NB4 (cell line): ENCODE measurements around the gene TAF1C.

Source experiments
- DNase-seq: peaks from one replicate; pipeline ENCODE4 v3.0.0; 2010; ENCODE audit warnings: low read depth
- H3K4me3 ChIP-seq: one replicate; pipeline ENCODE4 v1.5.1; 2011; ENCODE audit warnings: mild to moderate bottlenecking, low read depth, low read length, moderate library complexity
- CTCF ChIP-seq: IDR thresholded peaks from one replicate; pipeline ENCODE4 v1.5.1; 2012; ENCODE audit warnings: low read depth, low read length
- MYC ChIP-seq: IDR thresholded peaks from 2 replicates; pipeline ENCODE4 v1.6.1; 2011; ENCODE audit warnings: low read depth, low read length
- POLR2A ChIP-seq: IDR thresholded peaks from 2 replicates; pipeline ENCODE4 v1.6.1; 2011; ENCODE audit warnings: mild to moderate bottlenecking; ENCODE audit not compliant: insufficient read length; ENCODE audit errors: extremely low read depth
- TF ChIP-seq, protein P1 (sequence below): IDR thresholded peaks from 2 replicates; pipeline ENCODE4 v1.6.1; 2011; ENCODE audit warnings: low read depth, low read length

The TAF1C gene

DNA sequence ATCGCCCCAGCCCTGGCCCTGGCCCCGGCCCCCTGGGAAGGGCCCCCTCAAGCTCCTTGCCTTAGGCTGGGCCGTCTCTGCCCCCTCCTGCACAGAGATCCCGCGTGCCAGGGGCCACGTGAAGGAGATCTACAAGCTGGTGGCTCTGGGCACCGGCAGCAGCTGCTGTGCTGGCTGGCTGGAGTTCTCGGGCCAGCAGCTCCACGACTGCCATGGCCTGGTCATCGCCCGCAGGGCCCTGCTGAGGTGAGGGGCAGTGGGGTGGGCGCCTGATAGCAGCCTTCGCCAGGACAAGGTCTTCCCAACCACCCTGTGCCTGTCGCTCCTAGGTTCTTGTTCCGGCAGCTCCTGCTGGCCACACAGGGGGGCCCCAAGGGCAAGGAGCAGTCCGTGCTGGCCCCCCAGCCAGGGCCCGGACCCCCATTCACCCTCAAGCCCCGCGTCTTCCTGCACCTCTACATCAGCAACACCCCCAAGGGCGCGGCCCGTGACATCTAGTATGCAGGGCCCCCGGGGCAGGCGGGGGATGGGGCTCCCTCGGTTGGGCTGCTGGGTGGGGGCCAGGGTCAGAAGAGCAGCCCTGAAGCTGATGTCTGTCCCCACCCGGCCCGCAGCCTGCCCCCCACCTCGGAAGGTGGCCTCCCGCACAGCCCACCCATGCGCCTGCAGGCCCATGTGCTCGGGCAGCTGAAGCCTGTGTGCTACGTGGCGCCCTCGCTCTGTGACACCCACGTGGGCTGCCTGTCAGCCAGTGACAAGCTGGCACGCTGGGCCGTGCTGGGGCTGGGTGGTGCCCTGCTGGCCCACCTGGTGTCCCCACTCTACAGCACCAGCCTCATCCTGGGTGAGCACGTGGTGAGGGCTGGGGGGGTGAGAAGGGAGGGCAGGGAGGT lies 8.6 kb upstream of the TAF1C start:
- no peak for DNase-seq
- TF ChIP-seq CTCF (no peak), POLR2A (no peak)
- H3K4me3 ChIP-seq = no peak overlapping the region

- no peak for DNase-seq
- no peak overlapping the region for H3K4me3 ChIP-seq
- TF ChIP-seq, protein P1, sequence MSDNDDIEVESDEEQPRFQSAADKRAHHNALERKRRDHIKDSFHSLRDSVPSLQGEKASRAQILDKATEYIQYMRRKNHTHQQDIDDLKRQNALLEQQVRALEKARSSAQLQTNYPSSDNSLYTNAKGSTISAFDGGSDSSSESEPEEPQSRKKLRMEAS = no peak
- TF ChIP-seq POLR2A = no peak
- no peak for TF ChIP-seq CTCF
- no peak for TF ChIP-seq MYC
Measured at GRCh38 chr16:84194470-84195200, 7.8 kb upstream of the TAF1C start.

DNA sequence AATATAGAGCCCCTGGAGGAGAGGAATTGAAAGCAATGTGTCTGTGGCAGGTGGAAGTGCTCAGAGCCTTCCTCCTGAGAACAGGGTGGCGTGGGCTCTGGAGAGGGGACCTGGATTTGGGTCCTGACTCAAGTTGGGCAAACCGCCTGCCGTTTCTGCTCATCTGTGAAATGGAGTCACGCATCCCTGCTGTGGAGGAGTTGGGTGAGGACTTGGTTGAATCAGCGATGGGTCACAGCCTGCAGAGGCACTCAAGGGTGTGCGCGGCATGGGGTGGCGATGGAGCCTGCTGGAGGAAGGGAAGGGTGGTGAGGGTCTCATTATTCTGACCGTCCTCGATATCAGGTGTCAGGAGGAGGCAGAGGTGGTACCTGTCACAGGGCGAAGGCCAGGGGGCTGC lies 7.2 kb upstream of the TAF1C start:
- DNase-seq = no peak
- TF ChIP-seq MYC = no peak
- no peak for TF ChIP-seq CTCF
- no peak for TF ChIP-seq POLR2A
- TF ChIP-seq, protein P1 = no peak
- no peak overlapping the region for H3K4me3 ChIP-seq

DNA sequence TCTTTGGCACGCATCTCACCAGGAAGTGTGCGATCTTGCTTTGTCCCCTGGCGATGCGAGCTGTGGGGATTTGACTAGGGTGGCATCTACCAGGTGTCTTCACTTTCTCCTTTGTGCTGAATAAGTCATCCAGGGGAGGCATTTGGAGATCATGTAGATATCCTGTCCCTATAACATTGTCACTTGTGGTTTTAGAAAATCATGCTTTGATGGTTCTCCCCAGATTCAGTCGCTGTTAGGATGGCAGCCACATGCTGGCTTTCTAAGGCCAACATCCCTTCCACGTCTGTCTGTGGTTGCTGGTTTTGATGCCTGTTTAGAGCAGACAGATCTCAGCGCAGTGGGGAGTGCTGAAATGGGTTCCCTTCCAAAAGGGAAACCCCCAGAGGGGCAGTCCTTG lies 6.6 kb upstream of the TAF1C start:
- TF ChIP-seq POLR2A (no peak), CTCF (no peak), MYC (no peak)
- TF ChIP-seq, protein P1 = no peak
- H3K4me3 ChIP-seq = no peak overlapping the region
- no peak for DNase-seq

DNA sequence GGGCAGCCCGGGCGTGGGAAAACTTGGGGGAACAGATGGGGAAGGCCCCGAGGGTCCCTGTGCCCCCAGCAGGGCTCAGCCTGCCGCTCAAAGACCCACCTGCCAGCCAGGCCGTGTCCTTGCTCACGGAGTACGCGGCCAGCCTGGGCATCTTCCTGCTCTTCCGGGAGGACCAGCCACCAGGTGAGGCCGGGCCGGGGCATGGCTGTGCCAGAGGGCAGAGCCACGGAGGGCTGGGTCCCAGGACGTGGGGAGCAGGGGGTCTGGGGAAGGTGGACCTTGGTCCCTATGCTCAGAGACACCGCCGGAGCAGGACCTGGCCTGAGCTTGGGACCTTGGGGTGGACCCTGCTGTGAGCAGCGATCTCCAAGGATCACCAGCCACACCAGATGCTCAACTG lies 4.6 kb upstream of the TAF1C start:
- TF ChIP-seq MYC (no peak), POLR2A (no peak), CTCF (no peak)
- TF ChIP-seq, protein P1 = no peak
- no peak for DNase-seq

More for the DNA sequence above, 4.6 kb upstream of the TAF1C start:
- H3K4me3 ChIP-seq = no peak overlapping the region
